Tibial artery (tissue), 4 donors: ENCODE results near the gene USP10.

Source experiments
- DNase-seq, 2 donors: peaks; one replicate each; pipeline ENCODE4 v3.0.0-alpha.2; 2019
- H3K27ac ChIP-seq, 2 donors: fragments of 200-600 bp; sonication (generic) in 1 of 2; 1 replicate in 1 of 2; 2 replicates in 1 of 2; pipeline ENCODE4 v1.5.1; 2018 to 2019; ENCODE audit warnings: mild to moderate bottlenecking in 1 of 2
- H3K27me3 ChIP-seq, 2 donors: fragments of 200-600 bp; sonication (generic) in 1 of 2; one replicate each; pipeline versions ENCODE4 v1.5.1 to v1.6.0; 2016 to 2019
- H3K36me3 ChIP-seq, 3 donors: fragments of 200-600 bp; sonication (generic) in 2 of 3; one replicate each; pipeline ENCODE4 v1.5.1; 2016 to 2019; ENCODE audit warnings: mild to moderate bottlenecking in 2 of 3
- H3K4me1 ChIP-seq, 4 donors: fragments of 200-600 bp; sonication (generic) in 2 of 4; 1 replicate in 3 of 4; 2 replicates in 1 of 4; pipeline ENCODE4 v1.5.1; 2016 to 2019
- H3K4me3 ChIP-seq, 2 donors: fragments of 200-600 bp; sonication (generic) in 1 of 2; 1 replicate in 1 of 2; 2 replicates in 1 of 2; pipeline ENCODE4 v1.5.1; 2018 to 2019; ENCODE audit warnings: mild to moderate bottlenecking in 2 of 2
- H3K9me3 ChIP-seq, 3 donors: fragments of 200-600 bp; sonication (generic) in 1 of 3; one replicate each; pipeline ENCODE4 v1.5.1; 2016 to 2019
- intact Hi-C: fragments of 100-400 bp; cut with DNase I; formaldehyde crosslinking; loops from one replicate; pipeline ENCODE4 v1.15.0; 2023; ENCODE audit warnings: low total_unique reads
- TF ChIP-seq, protein P1 (sequence below), 2 experiments: fragments of 200-600 bp in 1 of 2; fragments of 450-650 bp in 1 of 2; IDR thresholded peaks; one replicate each; pipeline ENCODE4 v1.5.1; 2017 to 2019; ENCODE audit warnings: antibody characterized with exemption in 2 of 2, mild to moderate bottlenecking in 1 of 2, moderate library complexity in 1 of 2

The USP10 gene

DNA sequence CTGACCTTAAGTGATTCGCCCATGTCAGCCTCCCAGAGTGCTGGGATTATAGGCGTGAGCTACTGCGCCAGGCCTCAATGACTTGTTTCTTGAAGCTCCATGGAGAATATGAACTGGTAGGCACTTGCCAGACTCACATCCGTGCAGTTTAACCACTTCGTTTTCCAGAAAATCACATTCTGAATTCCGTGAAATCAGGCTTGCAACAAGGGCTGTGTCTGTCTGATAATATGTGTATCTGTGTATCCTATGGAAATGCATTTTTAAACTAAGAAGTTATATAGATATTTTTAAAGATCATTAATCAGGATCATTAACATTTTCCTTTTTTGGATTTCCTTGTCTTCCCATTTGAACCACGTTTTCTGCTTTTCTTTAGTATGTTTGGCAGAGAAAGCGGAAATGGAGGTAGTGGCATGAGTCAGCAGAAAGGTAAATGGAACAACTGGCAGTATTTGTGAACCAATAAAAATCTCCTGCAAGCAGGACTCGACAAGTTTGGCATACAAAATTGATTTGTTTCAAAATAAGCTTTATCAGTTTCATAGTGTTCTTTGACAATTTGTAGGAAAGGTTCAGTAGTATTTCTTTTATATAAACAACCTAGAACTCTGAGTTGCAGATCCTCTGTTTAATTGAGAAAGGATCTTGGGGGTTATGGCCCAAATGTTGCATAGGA is 33.0 kb downstream of the USP10 start:
- H3K27me3 ChIP-seq: no peaks in the 10 kb centered on the region
- peaks cover 0 to 44% (median 18%) of the 10 kb centered on the region in 4 donors for H3K4me1 ChIP-seq
- H3K9me3 ChIP-seq: no peaks in the 10 kb centered on the region
- no peak overlapping the region for H3K4me3 ChIP-seq
- DNase-seq: no peak
- TF ChIP-seq, protein P1, sequence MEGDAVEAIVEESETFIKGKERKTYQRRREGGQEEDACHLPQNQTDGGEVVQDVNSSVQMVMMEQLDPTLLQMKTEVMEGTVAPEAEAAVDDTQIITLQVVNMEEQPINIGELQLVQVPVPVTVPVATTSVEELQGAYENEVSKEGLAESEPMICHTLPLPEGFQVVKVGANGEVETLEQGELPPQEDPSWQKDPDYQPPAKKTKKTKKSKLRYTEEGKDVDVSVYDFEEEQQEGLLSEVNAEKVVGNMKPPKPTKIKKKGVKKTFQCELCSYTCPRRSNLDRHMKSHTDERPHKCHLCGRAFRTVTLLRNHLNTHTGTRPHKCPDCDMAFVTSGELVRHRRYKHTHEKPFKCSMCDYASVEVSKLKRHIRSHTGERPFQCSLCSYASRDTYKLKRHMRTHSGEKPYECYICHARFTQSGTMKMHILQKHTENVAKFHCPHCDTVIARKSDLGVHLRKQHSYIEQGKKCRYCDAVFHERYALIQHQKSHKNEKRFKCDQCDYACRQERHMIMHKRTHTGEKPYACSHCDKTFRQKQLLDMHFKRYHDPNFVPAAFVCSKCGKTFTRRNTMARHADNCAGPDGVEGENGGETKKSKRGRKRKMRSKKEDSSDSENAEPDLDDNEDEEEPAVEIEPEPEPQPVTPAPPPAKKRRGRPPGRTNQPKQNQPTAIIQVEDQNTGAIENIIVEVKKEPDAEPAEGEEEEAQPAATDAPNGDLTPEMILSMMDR (IDR thresholded peaks at IDR 0.05): no peak
- peak overlapping the region in 1 of 2 donors; percentile 65 for H3K27ac ChIP-seq
- intact Hi-C loops: no loop called here
- H3K36me3 ChIP-seq: no peaks in the 10 kb centered on the region

DNA sequence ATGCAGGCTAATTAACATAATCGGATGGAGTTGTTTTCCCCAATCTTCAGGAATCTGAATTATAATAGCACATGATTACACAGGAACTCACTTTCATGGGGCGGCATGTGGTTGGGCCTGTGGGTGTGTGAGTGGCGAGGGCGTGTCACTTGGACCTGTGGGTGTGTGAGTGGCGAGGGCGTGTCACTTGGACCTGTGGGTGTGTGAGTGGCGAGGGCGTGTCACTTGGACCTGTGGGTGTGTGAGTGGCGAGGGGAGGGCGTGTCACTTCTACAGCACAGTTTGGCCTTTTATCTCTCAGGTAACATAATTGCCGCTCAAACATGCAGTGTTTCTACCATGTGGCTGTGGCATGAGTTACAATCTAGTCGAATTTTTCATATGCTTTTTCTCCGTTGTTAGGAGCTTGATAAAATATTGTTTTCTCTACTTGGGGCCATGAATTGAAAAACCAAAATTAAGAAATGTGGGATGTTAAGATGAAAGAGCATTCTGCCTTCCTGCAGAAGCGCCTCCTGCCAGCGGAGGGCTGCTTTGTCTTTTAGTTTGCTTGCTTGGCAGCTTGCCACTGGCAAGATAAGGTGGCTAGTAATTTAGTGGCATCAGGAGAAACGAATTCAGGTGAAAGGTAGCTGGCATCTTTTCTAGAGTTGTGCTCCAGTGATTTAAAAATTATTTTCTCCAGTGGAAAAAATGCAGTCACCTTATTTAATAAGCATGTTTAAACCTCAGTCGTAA is 36.2 kb downstream of the USP10 start:
- H3K4me1 ChIP-seq: peaks cover 0 to 42% (median 10%) of the 10 kb centered on the region in 4 donors
- TF ChIP-seq, protein P1 (IDR thresholded peaks at IDR 0.05): no peak
- H3K27me3 ChIP-seq: no peaks in the 10 kb centered on the region
- DNase-seq: no peak
- no peak overlapping the region for H3K4me3 ChIP-seq
- H3K9me3 ChIP-seq: no peaks in the 10 kb centered on the region
- peaks cover 0 to 7% (median 0%) of the 10 kb centered on the region in 3 donors for H3K36me3 ChIP-seq
- intact Hi-C loops: loop anchor here (5.0 kb wide), 1 partner anchor 224 kb away; no protein-coding TSS in a partner anchor
- H3K27ac ChIP-seq: no peak overlapping the region

DNA sequence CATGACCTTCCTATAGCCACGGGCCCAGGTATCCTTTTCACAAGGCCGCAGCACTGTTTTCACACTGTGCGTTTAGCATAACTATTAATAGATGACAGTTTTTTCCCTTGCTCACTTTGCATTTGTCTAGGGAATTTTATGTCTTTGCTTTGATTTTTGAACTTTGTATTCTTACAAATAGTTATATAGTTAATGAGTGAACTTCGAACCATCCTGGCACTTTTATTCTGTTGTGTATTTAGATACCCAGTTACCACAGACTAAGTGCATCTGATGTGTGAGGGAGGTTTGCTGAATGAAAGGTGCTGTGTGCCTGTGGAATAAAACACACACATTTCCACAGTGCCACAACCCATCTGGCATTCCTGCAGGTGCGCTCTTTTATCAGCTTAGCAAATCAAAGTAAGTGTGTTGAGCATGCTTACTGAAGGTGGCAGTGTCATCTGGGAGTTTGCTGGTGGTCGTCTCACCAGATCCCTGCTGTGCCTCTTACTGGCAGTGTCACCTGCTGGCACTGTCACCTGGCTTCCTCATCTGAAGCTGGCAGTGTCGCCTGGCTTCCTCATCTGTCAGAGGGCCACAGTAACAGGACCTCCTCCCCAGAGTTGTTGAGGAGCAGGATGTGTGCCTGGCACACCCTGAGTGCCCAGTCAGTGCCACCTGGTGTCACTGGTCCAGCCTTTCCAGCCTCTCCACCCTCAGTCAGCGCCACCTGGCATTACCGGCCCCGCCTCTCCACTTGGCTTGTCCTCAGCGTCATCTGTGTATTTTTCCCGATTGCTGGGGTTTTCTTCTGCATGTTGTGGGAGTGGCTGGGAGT is 37.6 kb downstream of the USP10 start:
- intact Hi-C loops: loop anchor here (5.0 kb wide), 1 partner anchor 225 kb away; no protein-coding TSS in a partner anchor
- H3K36me3 ChIP-seq: peaks cover 0 to 7% (median 0%) of the 10 kb centered on the region in 3 donors
- no peak overlapping the region for H3K27ac ChIP-seq
- no peak overlapping the region for H3K4me3 ChIP-seq
- peaks cover 0 to 43% (median 15%) of the 10 kb centered on the region in 4 donors for H3K4me1 ChIP-seq
- TF ChIP-seq, protein P1 (IDR thresholded peaks at IDR 0.05): no peak
- H3K9me3 ChIP-seq: no peaks in the 10 kb centered on the region
- no peaks in the 10 kb centered on the region for H3K27me3 ChIP-seq
- DNase-seq: no peak

DNA sequence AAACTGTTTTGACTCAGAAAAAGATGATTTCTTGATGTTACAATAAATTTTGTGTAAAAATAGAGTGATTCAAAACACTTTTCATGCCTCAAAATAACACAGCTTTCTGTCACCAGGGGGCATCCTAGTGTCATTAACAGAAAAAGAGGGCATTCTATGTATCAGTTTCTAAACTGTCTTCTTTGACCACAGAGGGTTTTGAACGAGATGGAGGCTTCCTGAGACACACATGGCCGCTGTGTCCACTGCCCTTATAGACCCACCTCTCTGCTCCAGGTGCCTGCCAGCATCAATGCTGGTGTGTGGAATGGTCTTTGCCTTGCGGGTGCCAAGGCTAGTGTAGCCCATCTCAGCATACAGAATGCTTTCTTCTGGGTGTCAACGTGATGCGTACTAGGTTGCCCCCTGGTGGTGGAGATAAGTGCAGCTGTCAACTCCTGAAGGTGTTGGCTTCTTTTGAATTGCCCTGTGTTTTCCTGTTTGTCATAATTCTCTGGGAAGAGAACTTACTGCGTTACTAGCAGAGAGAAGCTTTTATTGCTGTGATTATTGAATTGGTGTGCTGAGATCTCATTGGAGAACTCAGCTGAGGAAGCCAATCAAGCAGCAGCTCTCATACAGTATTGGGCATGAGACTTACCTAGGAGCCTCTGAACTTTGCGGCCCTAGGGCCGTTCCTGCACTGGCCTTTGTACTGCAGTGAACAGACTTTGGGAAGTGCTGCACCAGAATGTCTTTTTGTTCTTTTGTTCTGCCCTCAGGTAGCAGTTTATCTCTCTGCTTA is 38.6 kb downstream of the USP10 start:
- peak; percentile 77 to 81 for DNase-seq
- no peaks in the 10 kb centered on the region for H3K9me3 ChIP-seq
- H3K27me3 ChIP-seq: no peaks in the 10 kb centered on the region
- H3K4me1 ChIP-seq: peaks cover 0 to 39% (median 13%) of the 10 kb centered on the region in 4 donors
- no peak overlapping the region for H3K4me3 ChIP-seq
- no peak overlapping the region for H3K27ac ChIP-seq
- peaks cover 0 to 7% (median 0%) of the 10 kb centered on the region in 3 donors for H3K36me3 ChIP-seq
- TF ChIP-seq, protein P1 (IDR thresholded peaks at IDR 0.05): peak; percentile 83 to 87
- intact Hi-C loops: loop anchor here (5.0 kb wide), 1 partner anchor 226 kb away; no protein-coding TSS in a partner anchor
